Colonic mucosa (tissue), 4 donors: ENCODE measurements around the gene LHFPL6. TPM values are rescaled to one million over a fixed set of nuclear protein-coding genes. Genes with fewer than 3 reads are reported as not detected.

Experiments used
- DNase-seq: peaks from one replicate; pipeline ENCODE4 v3.0.0-alpha.2; 2020
- H3K27ac ChIP-seq: fragments of 200-600 bp; one replicate; pipeline ENCODE4 v1.8.0; 2021
- H3K27me3 ChIP-seq: fragments of 200-600 bp; one replicate; pipeline ENCODE4 v1.8.0; 2021
- H3K36me3 ChIP-seq: fragments of 200-600 bp; one replicate; pipeline ENCODE4 v1.8.0; 2021
- H3K4me1 ChIP-seq: fragments of 200-600 bp; one replicate; pipeline ENCODE4 v1.8.0; 2021; ENCODE audit warnings: mild to moderate bottlenecking
- H3K4me3 ChIP-seq: fragments of 200-600 bp; one replicate; pipeline ENCODE4 v1.8.0; 2021
- H3K9ac ChIP-seq, 2 donors: one replicate each; pipeline ENCODE4 v1.7.0; 2013; ENCODE audit warnings: control low read depth in 2 of 2, low read depth in 2 of 2, low read length in 2 of 2
- H3K9me3 ChIP-seq: fragments of 200-600 bp; one replicate; pipeline ENCODE4 v1.8.0; 2021
- intact Hi-C: fragments of 100-400 bp; cut with DNase I; formaldehyde crosslinking; loops from one replicate; pipeline ENCODE4 v1.14.1; 2022
- total RNA-seq, 2 donors: library from RNA; stranded (reverse); fragmentation: NEBNext Ultra II Directional in 1 of 2; extraction: Animal tissue kit (Norgen Biotek cat#: 25700) in 1 of 2; gene quantifications; one replicate each; pipeline ENCODE4 v1.2.1, GENCODE V29; 2021
- TF ChIP-seq, protein P1 (sequence below): fragments of 200-600 bp; IDR thresholded peaks from one replicate; pipeline ENCODE4 v1.8.0; 2022; ENCODE audit warnings: antibody characterized with exemption, mild to moderate bottlenecking
- donor health status: healthy.
- donor health status: DM: no; HTN: no; CAD: no.
- donor health status: DM: no; HTN: no; CAD: no.

Gene LHFPL6
- total RNA-seq, 2 donors from 2014 or later: 4.3 to 10.1 TPM

DNA sequence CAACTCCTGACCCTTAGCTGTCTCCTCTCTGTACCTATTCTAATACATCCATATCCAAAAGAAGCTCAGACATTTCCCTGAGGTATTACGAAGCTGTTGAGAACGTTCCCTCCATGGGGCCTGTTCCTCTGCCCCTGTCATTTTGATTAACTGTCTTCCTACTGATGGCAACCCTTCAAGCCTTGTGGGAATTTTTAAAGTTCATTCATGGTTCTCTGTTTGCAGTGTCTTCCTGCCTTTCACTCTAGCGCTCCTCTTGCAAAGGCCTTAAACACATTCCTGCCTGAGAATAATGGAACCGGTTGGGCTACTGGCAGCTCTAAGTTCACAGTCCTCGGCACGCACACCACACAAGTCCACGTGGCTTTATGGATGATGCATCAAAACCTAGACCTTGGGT is 66.1 kb downstream of the LHFPL6 start:
- Histone ChIP-seq H3K4me1 (no peaks in the 10 kb centered on the region), H3K9me3 (no peaks in the 10 kb centered on the region), H3K4me3 (no peak overlapping the region), H3K36me3 (no peaks in the 10 kb centered on the region), H3K9ac (no peak overlapping the region), H3K27ac (no peak overlapping the region), H3K27me3 (no peaks in the 10 kb centered on the region)
- DNase-seq: no peak
- intact Hi-C loops: no loop called here
- TF ChIP-seq, protein P1, sequence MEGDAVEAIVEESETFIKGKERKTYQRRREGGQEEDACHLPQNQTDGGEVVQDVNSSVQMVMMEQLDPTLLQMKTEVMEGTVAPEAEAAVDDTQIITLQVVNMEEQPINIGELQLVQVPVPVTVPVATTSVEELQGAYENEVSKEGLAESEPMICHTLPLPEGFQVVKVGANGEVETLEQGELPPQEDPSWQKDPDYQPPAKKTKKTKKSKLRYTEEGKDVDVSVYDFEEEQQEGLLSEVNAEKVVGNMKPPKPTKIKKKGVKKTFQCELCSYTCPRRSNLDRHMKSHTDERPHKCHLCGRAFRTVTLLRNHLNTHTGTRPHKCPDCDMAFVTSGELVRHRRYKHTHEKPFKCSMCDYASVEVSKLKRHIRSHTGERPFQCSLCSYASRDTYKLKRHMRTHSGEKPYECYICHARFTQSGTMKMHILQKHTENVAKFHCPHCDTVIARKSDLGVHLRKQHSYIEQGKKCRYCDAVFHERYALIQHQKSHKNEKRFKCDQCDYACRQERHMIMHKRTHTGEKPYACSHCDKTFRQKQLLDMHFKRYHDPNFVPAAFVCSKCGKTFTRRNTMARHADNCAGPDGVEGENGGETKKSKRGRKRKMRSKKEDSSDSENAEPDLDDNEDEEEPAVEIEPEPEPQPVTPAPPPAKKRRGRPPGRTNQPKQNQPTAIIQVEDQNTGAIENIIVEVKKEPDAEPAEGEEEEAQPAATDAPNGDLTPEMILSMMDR: no peak

DNA sequence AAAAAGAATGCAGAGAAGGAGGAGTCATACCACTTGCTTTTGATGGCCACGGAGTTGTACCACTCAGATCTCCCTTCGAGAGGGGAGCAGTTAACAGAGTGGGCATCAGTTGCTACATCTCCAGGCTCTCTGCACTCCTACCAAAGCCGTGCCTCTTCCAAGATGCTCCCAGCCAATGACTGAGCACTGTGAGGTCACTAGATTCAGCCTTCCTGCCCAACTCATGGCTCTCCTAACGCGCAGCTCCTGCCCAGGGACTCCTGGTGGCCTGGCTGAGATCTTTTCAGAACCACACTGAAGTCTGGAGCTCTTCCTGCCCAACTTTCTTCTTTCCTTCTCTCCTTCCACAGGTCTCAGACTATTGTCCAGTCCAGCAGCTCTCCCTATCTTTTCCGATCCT is 66.7 kb downstream of the LHFPL6 start:
- DNase-seq: no peak
- TF ChIP-seq, protein P1: no peak
- Histone ChIP-seq H3K27me3 (no peaks in the 10 kb centered on the region), H3K4me3 (no peak overlapping the region), H3K27ac (no peak overlapping the region), H3K36me3 (no peaks in the 10 kb centered on the region), H3K9ac (no peak overlapping the region), H3K4me1 (no peaks in the 10 kb centered on the region), H3K9me3 (no peaks in the 10 kb centered on the region)
- intact Hi-C loops: no loop called here

DNA sequence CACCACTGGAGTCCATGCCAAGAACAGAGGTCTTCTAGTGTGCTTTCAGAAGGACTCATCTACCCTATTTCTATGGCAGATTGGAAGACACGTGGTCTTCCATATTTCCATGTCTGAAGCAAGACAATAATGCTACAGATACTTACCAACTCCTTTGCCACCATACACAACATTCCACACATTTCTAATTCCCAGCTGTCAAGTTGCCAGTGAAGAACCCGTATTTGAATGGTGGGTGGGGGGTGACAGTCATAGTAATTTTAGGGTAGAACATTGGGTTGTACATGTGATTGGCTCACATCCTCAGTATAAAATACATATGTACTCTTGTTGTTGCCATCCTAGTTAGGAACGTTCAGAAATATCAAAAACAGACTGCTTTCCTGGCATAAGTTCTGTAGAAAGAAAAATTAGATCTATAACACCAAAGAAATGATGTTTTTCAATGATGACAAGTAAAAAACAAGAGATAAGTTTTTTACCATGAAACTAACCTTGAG is 69.3 kb downstream of the LHFPL6 start:
- Histone ChIP-seq H3K27me3 (no peaks in the 10 kb centered on the region), H3K27ac (no peak overlapping the region), H3K9me3 (no peaks in the 10 kb centered on the region), H3K4me1 (no peaks in the 10 kb centered on the region), H3K4me3 (no peak overlapping the region), H3K9ac (no peak overlapping the region), H3K36me3 (no peaks in the 10 kb centered on the region)
- intact Hi-C loops: no loop called here
- TF ChIP-seq, protein P1: no peak
- DNase-seq: no peak

DNA sequence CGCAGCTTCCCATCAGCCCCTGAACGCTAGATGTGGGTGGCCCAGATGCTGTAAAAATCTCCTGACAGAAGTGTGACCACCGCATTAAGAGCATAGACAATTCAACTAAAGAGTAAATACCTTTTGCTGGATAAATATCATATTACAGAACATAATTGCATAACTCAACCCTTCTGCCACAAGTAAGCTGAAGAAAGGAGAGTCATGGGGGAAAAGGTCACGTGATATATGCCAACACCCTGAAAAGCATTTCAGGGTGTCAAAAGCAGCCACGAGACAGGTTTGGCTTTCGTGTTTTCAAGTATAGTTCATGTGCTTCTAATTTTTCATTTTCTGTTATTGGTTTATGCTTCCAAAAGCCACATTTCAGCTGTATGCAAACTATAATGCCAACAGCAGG is 71.3 kb downstream of the LHFPL6 start:
- H3K9ac ChIP-seq: no peak overlapping the region
- no peak overlapping the region for H3K4me3 ChIP-seq
- intact Hi-C loops: no loop called here
- no peaks in the 10 kb centered on the region for H3K9me3 ChIP-seq
- no peaks in the 10 kb centered on the region for H3K27me3 ChIP-seq
- TF ChIP-seq, protein P1: no peak
- H3K4me1 ChIP-seq: no peaks in the 10 kb centered on the region
- no peak overlapping the region for H3K27ac ChIP-seq
- no peak for DNase-seq
- no peaks in the 10 kb centered on the region for H3K36me3 ChIP-seq

DNA sequence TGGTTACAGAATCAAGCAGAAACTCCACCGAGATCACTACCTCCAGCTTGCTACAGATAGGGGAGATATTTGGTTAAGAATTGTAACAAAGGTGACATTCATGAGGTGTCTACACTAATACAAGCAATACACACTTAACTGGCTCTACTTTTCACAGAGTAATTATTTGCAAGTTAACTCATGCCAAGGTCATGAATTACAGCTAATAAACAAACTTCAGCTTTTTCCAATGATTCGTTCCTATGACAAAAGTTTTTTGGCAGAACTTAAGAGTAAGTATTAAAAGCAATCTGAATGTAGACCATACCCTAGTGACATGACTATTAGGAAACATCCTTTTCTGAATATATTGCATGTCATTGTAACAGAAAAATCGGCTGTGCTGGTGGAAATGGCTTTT is 72.1 kb downstream of the LHFPL6 start:
- no peak for DNase-seq
- Histone ChIP-seq H3K4me1 (no peaks in the 10 kb centered on the region), H3K27ac (no peak overlapping the region), H3K9me3 (no peaks in the 10 kb centered on the region), H3K4me3 (no peak overlapping the region), H3K9ac (no peak overlapping the region), H3K27me3 (no peaks in the 10 kb centered on the region), H3K36me3 (no peaks in the 10 kb centered on the region)
- intact Hi-C loops: no loop called here
- TF ChIP-seq, protein P1: no peak

DNA sequence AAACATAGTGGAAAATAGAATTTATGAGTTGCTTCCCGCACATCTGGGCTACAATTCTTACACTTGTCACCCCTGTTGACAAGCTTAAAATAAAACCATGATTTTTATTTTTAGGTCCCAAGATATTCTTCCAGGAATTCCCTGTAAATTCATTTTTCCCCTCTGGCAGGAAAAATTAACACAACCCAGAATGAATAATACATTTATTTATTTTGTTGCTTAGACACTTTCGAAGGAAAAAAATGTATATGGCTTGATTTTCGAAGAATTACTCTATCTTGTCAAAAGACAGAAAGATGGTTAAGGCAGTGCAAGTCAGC is 74.4 kb downstream of the LHFPL6 start:
- no peak for DNase-seq
- Histone ChIP-seq H3K27ac (no peak overlapping the region), H3K9me3 (no peaks in the 10 kb centered on the region), H3K36me3 (no peaks in the 10 kb centered on the region), H3K4me3 (no peak overlapping the region), H3K4me1 (no peaks in the 10 kb centered on the region), H3K9ac (no peak overlapping the region), H3K27me3 (no peaks in the 10 kb centered on the region)
- TF ChIP-seq, protein P1: no peak
- intact Hi-C loops: no loop called here
